ENCODE results near the gene CCK.

The CCK gene

DNA sequence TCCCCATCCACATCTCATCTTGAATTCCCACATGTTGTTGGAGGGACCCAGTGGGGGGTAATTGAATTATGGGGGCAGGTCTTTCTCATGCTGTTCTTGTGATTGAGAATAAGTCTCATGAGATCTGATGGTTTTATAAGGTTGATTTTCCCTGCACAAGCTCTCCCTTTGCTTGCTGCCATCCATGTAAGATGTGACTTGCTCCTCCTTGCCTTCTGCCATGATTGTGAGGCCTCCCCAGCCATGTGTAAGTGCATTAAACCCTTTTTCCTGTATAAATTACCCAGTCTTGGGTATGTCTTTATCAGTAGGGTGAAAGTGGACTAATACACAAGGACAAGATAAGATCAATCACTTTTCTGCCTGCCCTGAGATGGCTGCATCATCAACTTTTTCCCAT is 5.8 kb upstream of the CCK start:
- TF ChIP-seq, protein P1, sequence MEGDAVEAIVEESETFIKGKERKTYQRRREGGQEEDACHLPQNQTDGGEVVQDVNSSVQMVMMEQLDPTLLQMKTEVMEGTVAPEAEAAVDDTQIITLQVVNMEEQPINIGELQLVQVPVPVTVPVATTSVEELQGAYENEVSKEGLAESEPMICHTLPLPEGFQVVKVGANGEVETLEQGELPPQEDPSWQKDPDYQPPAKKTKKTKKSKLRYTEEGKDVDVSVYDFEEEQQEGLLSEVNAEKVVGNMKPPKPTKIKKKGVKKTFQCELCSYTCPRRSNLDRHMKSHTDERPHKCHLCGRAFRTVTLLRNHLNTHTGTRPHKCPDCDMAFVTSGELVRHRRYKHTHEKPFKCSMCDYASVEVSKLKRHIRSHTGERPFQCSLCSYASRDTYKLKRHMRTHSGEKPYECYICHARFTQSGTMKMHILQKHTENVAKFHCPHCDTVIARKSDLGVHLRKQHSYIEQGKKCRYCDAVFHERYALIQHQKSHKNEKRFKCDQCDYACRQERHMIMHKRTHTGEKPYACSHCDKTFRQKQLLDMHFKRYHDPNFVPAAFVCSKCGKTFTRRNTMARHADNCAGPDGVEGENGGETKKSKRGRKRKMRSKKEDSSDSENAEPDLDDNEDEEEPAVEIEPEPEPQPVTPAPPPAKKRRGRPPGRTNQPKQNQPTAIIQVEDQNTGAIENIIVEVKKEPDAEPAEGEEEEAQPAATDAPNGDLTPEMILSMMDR (IDR thresholded peaks at IDR 0.05; ENCODE audit: insufficient read depth, low read length, missing control alignments): no peak
- ChIA-PET POLR2A (no interaction called here), CTCF (no interaction called here)
- no peak for DNase-seq (ENCODE audit: low read depth, low spot score)
- no peak overlapping the region for H3K4me3 ChIP-seq (ENCODE audit: low read depth, low read length)

DNA sequence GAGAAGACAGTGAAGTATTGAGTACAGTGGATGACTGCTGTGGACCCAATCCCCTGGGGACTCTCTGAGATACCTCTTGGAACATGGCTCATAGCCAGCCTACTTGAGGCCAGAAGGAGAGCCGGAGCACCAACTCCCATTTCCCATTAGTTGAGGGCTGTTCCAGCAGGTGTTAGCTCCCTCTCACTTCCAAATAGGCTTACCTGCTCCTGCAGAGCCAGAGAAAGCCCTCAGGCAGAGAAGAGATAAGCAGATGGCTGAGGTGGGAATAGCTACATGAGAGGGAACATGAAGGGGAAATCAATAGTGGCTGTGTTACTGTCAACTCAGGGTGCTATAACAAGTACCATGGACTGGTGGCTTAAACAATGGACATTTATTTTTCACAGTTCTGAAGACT is 4.6 kb upstream of the CCK start:
- DNase-seq (ENCODE audit: low read depth, low spot score): no peak
- TF ChIP-seq, protein P1 (IDR thresholded peaks at IDR 0.05; ENCODE audit: insufficient read depth, low read length, missing control alignments): no peak

DNA sequence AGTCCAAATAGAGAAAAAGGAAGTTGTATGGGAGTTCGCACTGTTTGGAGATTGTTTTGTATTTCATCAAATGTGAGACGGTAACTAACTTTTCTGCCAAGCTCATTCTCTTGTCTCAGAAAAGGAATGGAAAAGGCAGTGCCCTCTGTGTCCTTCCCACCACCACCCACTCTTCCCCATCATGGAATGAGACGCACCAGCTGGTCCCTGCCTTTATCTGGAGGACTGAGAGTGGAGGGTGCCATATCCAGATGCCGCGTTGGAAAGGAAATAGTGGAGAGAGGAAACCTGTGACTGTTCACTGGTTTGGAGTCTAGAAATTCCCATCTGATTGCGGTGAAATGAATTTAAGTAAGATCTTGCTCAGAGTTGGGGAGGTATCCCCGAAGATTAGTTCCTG is 3.7 kb upstream of the CCK start:
- POLR2A ChIA-PET: no interaction called here
- no peak overlapping the region for H3K4me3 ChIP-seq (ENCODE audit: low read depth, low read length)
- CTCF ChIA-PET: interaction anchor here (0.8 kb wide), 1 partner anchor 174 kb away, joined by 3 read pairs; no protein-coding TSS in a partner anchor
- TF ChIP-seq, protein P1 (IDR thresholded peaks at IDR 0.05; ENCODE audit: insufficient read depth, low read length, missing control alignments): no peak
- DNase-seq (ENCODE audit: low read depth, low spot score): no peak

More for the DNA sequence above, 4.6 kb upstream of the CCK start:
- no peak overlapping the region for H3K4me3 ChIP-seq (ENCODE audit: low read depth, low read length)
- POLR2A ChIA-PET: no interaction called here
- CTCF ChIA-PET: no interaction called here

DNA sequence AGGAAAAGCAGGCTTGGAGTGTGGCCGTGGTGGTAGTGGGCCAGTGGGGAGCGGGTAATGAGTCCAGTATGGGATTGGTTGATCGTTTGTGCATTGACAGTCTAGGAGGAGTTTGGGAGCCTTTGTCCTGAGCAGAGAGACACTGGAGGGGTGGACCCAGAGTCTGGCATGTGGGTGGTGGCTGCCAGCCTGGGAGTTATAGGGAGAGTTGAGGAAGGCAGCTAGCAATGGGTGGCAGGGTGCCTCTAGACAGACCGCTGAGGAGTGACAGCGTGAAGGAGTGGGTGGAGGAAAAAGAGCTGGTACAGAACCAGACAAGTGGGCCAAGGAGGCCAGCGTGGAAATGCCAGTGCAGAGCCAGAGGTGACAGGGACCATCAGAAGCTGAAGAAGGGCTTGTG is 1.9 kb upstream of the CCK start:
- no peak overlapping the region for H3K4me3 ChIP-seq (ENCODE audit: low read depth, low read length)
- TF ChIP-seq, protein P1 (IDR thresholded peaks at IDR 0.05; ENCODE audit: insufficient read depth, low read length, missing control alignments): no peak
- CTCF ChIA-PET: no interaction called here
- no peak for DNase-seq (ENCODE audit: low read depth, low spot score)
- POLR2A ChIA-PET: no interaction called here

DNA sequence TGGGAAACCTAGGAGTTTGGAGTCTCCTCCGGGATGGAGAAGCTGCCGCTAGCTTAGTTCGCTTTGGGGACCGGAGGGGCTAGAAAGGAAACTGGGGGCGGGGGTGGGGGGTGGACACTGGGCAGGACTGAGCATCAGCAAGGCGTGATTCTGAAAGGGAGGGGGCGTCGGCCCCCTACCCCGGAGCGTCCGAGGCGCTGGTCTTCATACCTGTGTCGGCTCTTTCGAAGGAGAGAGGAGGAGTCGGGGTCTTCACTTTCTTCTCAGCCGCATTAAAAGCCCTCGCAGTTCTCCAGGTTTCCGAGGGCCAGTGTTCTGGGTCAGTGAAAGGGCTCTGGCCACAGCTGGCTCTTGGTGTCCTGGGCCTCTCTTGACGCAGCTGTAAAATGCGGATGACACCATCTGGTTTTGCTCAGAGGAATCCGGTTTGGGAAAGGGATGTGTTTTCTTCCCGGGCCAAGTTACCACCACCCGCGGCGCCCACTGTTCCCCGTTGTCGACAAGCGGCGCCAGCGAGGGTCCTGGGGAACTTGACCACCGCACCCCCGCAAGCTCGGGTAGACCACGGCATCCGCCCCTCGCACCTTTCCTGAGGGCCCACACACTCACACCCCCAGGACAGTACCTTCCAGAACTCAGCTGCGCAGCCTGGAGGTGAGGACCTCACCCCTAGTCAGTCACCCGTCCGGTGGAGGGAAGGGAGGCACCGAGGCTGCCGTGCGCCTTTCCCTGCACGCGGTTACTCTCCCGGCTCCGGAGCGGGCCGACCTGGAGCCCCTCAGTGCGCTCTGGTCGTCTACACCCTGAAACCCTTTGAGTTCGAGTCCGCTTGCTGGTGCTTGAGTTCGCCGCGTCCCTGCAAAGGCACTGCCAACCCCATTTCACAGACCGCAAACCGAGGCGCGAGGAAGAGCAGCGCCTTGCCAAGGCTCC is 660 bp downstream of the CCK start:
- DNase-seq (ENCODE audit: low read depth, low spot score): no peak
- TF ChIP-seq, protein P1 (IDR thresholded peaks at IDR 0.05; ENCODE audit: insufficient read depth, low read length, missing control alignments): no peak
- ChIA-PET POLR2A (no interaction called here), CTCF (interaction anchor here (1.0 to 1.7 kb wide), 5 partner anchors 10 to 178 kb away, joined by 3 to 6 read pairs (median 3); no protein-coding TSS in a partner anchor)
- no peak overlapping the region for H3K4me3 ChIP-seq (ENCODE audit: low read depth, low read length)

DNA sequence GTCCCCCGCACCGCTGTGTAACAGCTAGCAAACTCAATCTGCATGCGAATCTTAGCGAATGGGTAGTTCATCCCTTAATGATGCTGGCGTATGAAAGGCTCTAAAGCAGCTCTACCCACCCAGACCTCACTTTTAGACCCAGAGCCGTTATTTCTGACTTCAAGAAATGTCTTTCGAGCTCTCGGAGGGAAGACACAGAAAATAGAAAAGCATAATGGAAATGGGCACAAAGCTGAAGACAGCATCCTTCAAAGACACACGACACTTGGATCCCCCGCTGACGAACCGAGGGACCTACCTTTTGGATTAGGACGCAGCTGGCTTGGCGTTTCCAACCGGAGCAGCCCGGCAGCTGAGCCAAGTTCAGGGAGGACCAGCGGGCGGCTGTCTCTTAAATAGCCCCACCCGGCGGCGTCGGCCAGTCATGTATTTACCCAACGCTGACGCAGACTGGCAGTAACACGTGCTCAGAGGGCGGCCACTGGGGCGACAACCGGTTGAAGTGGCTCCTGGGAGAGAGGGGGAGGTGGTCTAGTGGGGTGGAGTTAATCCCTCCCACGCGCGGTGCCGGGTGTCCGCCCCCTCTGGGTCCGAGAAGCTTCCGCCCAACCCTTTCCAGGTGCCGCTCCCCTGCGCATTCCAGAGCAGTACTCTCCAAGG is 1.5 kb downstream of the CCK start:
- DNase-seq (ENCODE audit: low read depth, low spot score): no peak
- POLR2A ChIA-PET: no interaction called here
- H3K4me3 ChIP-seq (ENCODE audit: low read depth, low read length): no peak overlapping the region
- CTCF ChIA-PET: interaction anchor here (1.0 to 1.7 kb wide), 5 partner anchors 9 to 179 kb away, joined by 3 to 6 read pairs (median 3); no protein-coding TSS in a partner anchor
- TF ChIP-seq, protein P1 (IDR thresholded peaks at IDR 0.05; ENCODE audit: insufficient read depth, low read length, missing control alignments): no peak

Data from AG04449 (cell line).